NAMALWA (cell line): ENCODE measurements around the gene ANK3.

ENCODE experiments used
- DNase-seq: peaks from one replicate; pipeline ENCODE4 v3.0.0-alpha.2; 2015; ENCODE audit warnings: low spot score

ANK3 gene

GRCh38 chr10:60280475-60280874 is 109.2 kb downstream of the ANK3 start:
- no peak for DNase-seq

- no peak for DNase-seq
Observed at GRCh38 chr10:60277656-60278055, 112.0 kb downstream of the ANK3 start.

DNA sequence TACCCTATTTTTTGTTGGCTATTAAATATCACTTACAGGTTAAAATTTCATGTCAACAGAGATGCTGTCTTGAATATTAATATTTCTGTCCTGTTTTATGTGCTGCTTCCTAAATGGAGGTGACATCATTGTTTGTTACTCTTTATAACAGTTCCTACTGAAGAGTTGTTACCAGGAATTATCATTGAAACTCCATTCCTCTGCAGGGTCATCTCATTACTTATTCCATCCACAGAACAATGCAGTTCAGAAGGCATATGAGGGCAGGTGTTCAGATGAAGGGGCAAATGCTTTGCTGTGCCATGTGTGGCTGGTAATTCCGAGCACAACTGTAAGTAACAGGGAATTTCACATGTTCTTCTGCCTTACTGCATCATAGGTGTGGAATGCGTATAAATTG is 113.4 kb downstream of the ANK3 start:
- no peak for DNase-seq

GRCh38 chr10:60271319-60272040 is 118.2 kb downstream of the ANK3 start:
- DNase-seq: peak; percentile 30

- DNase-seq: no peak
Observed at GRCh38 chr10:60270426-60270825, 119.2 kb downstream of the ANK3 start.

DNA sequence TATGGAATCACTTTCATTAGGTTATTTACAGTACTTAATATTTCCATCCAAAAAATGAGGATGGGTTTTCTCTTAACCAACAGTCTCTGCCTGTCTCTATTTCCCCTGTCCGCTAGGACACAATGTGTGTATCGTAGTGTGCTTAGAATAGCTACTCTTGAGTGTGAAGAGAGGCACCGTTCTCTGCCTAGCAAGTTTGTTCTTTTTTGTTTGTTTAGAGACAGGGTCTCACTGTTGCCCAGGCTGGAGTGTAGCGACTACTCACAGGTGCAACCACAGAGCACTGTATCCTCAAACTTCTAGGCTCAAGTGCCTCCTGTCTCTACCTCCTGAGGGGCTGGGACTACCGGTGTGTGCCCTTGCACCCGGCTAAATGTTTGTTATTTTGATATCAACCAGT is 121.9 kb downstream of the ANK3 start:
- no peak for DNase-seq

- DNase-seq: no peak
Observed at GRCh38 chr10:60266513-60266912, 123.2 kb downstream of the ANK3 start.

GRCh38 chr10:60262647-60263126 is 127.0 kb downstream of the ANK3 start:
- DNase-seq: no peak

DNA sequence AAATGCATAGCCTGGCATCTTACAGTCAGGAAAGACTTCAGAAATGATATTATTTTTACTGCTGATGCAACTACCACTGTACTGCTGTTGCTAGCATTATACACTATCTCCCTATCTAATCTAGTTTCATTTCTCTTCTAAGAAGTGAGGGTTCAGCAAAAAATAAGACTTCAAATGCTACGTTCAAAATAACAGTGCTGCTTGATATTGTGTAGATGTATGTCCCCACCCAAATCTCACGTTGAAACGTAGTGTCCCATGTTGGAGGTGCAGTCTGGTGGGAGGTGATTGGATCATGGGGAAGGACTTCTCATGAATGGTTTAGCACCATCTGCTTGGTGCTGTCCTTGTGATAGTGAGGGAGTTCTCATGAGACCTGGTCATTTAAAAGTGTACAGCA is 129.4 kb downstream of the ANK3 start:
- no peak for DNase-seq

- no peak for DNase-seq
Observed at GRCh38 chr10:60258429-60258797, 131.3 kb downstream of the ANK3 start.

GRCh38 chr10:60257767-60258428 is 131.8 kb downstream of the ANK3 start:
- DNase-seq: no peak

- no peak for DNase-seq
Observed at GRCh38 chr10:60254776-60255175, 134.9 kb downstream of the ANK3 start.

DNA sequence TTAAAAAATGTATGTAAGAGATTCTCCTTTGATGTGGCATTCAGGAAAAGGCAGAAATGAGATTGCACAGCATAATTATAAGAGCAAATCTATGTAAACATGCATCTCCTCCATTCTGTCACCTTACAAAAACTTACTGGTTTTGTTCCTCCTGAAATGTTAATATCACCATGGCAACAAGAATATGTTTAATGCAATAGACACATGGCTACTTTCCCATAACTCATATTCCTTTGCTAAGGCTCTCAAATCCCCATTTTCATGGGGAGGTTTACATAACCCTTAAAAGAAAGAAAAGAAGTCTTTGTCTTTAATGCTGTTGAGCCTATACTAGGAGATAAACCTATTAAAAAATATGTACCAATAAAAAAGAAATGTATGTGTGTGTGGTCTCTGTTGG is 136.2 kb downstream of the ANK3 start:
- no peak for DNase-seq

- DNase-seq: no peak
Observed at GRCh38 chr10:60252688-60253087, 137.0 kb downstream of the ANK3 start.

- no peak for DNase-seq
Observed at GRCh38 chr10:60246382-60246781, 143.3 kb downstream of the ANK3 start.

GRCh38 chr10:60239228-60239627 is 150.4 kb downstream of the ANK3 start:
- DNase-seq: no peak

- DNase-seq: no peak
Observed at GRCh38 chr10:60238759-60239100, 150.9 kb downstream of the ANK3 start.

DNA sequence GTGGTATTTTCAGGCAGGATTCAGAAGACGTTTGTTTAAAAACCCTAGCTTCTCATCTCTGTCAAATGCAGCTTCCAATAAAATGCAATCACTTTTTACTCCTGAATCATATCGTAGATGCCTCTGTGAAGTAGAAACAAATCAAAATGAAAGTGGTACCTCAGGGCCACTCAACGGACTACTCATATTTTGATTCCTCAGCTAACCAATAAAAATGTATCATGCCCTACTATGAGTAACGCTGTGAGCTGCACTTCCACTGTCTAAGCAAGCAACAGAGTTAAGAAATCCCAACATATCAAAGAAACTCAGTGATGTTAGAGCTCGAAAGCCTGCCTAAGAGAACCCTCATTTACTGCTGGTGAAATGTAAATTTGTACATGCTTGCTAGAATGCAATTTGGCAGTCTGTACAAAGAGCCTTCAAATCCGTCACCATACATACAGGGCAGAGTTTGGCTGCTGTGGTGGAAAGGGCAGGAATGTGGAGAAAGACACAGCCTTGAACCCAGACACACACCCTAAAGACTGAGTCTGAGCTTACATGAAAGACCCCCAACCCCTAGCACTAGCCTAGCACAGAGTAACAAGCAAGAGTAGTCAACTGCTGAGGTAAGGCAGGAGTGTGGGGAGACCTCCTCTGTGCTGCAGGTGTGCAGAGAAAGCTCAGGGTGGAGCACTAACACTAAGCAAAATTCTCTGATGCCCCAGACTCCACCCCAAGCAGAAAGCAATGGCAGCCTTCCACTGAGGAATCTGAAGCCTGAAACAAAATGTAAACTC is 151.5 kb downstream of the ANK3 start:
- peak; percentile 75 for DNase-seq

DNA sequence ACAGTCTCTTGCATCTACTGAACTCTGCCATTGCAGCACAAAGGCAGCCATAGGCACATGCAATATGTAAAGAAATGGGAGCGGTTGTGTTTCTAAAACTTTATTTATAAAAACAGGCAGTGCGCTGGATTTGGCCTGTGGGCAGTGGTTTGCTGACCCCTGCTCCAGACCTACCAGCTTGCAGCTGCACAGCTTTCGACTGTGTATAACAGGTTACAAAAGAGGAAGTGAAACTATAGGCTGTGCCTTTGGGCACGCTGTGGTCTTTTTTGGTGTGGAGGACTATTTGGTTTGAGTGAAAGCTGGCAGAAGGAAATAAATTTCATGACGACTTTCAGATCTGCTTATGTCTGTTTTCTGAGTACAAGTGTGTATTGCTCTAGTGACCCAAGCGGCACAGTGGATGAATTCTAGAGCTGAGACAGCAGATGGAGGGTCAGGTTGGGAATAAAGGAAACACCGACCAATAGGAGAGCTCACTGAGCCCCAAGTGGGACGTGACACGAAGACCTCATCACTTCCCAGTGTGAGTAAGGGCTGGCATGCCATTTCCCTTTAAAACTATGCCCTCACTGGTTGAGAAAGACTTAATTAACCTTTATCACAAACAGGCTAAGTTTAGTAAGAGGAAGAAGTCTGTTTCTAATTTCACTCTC is 152.7 kb downstream of the ANK3 start:
- DNase-seq: peak; percentile 95

DNA sequence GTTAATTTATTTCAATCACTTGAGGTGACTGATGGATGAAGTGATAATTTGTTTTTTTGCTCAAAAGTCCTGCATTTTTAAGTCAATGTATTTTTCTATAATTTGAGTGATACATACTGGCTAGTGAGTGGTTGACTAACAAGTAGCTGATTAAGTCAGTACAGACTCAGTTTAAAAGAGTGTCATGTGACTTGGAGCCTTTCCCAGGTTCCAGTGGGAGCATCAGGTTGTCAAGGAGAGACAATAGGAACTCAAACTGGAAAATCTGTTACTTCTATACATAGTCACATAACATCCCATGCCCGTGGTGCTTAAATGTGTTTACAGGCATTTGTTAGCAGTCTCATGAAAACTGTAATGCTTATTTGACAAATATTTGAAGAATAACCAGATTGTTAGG is 154.7 kb downstream of the ANK3 start:
- DNase-seq: no peak

DNA sequence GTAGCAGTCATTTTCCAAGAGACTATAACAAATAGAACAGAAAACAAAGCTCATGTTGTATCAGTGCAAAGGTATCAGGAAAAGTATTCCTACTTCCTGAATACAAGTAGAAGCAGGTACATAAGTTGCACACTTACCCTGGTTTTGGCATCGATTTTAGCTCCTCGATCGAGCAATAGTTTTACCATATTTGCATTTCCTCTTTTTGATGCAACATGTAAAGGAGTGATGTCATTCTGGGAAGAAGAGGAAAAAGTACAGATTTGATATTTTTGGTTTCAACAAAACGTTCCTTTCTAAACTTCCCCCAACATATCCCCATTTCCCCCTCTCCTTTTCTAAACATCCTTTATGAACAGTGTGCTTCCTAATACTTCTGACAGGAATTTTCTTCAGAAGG is 155.1 kb downstream of the ANK3 start:
- no peak for DNase-seq

GRCh38 chr10:60230892-60231291 is 158.8 kb downstream of the ANK3 start:
- DNase-seq: no peak
